ENCODE data around the gene STARD6. TPM values are rescaled to one million over a fixed set of nuclear protein-coding genes. Genes with fewer than 3 reads are reported as not detected.
"Not testable (repeated sequence)": the region's sequence is repeated elsewhere in the genome, so short reads cannot be mapped to it uniquely, and the experiment has no call there.

Gene STARD6
- polyA plus RNA-seq, 2 donors = not detected

DNA sequence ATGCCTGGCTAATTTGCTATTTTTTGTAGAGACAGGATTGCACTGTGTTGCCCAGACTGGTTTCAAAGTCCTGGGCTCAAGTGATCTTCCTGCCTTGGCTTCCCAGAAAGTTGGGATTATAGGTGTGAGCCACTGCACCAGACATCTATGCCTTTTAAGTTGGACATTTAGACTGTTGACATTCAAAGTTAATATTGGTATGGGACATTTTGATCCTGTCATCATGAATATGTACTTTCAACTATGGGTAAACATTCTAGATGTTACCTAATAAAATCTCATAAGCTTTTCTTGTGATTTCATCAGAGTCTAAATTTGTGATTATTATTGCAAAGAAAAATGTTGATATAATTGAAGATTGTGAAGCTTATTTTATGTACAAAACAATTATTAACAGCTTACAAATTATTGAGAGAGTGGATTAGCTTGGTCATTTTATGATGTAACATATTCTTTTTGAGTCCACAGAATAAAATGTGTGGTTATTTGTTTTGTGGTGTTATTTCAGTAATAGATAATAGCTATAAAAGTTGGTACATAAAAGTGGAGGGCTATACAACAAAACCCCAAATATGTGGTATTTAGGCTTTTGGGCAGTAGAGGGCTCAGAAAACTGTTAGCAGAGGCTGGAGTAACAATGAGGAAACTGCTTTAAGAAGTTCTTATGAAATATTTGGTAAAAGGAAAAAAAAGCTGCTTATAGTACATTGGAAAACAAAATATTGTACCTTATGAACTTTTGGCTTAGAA lies 41.4 kb downstream of the STARD6 start:
- H3K27ac ChIP-seq (ENCODE audit: low read depth in 2 of 2, low read length in 1 of 2) = no peak overlapping the region
- H3K9me3 ChIP-seq (ENCODE audit: control insufficient read depth in 2 of 2, insufficient read depth in 1 of 2, low read depth in 1 of 2, low read length in 1 of 2) = no peaks in the 10 kb centered on the region
- H3K4me3 ChIP-seq (ENCODE audit: low read depth in 1 of 2, low read length in 2 of 2) = no peak overlapping the region
- H3K36me3 ChIP-seq (ENCODE audit: control insufficient read depth in 2 of 2, insufficient read depth in 2 of 2, low read length in 1 of 2) = no peaks in the 10 kb centered on the region
- H3K4me1 ChIP-seq (ENCODE audit: control insufficient read depth in 2 of 2, insufficient read depth in 2 of 2, low read length in 1 of 2) = no peaks in the 10 kb centered on the region
- H3K27me3 ChIP-seq (ENCODE audit: control insufficient read depth in 1 of 2, insufficient read depth in 2 of 2, low read length in 2 of 2) = no peaks in the 10 kb centered on the region

DNA sequence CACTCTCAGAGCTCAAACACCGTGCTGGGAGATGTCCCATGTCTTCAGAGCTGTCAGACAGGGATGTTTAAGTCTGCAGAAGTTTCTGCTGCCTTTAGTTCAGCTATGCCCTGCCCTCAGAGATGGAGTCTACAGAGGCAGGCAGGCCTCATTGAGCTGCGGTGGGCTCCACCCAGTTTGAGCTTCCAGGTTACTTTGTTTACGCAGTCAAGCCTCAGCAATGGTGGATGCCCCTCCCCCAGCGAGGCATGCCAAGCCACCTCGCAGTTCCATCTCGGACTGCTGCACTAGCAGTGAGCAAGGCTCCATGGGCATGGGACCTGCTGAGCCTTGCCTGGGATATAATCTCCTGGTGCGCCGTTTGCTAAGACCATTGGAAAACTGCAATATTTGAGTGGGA lies 48.1 kb downstream of the STARD6 start:
- H3K36me3 ChIP-seq (ENCODE audit: control insufficient read depth in 2 of 2, insufficient read depth in 2 of 2, low read length in 1 of 2); H3K4me3 ChIP-seq (ENCODE audit: low read depth in 1 of 2, low read length in 2 of 2); H3K27ac ChIP-seq (ENCODE audit: low read depth in 2 of 2, low read length in 1 of 2); H3K9me3 ChIP-seq (ENCODE audit: control insufficient read depth in 2 of 2, insufficient read depth in 1 of 2, low read depth in 1 of 2, low read length in 1 of 2); H3K27me3 ChIP-seq (ENCODE audit: control insufficient read depth in 1 of 2, insufficient read depth in 2 of 2, low read length in 2 of 2); H3K4me1 ChIP-seq (ENCODE audit: control insufficient read depth in 2 of 2, insufficient read depth in 2 of 2, low read length in 1 of 2): not testable (repeated sequence)
- 76 to 86% methylated on average over 8 of the region's 8 CpGs for WGBS, 2 donors

- no peak overlapping the region for H3K4me3 ChIP-seq (ENCODE audit: low read depth in 1 of 2, low read length in 2 of 2)
- H3K9me3 ChIP-seq (ENCODE audit: control insufficient read depth in 2 of 2, insufficient read depth in 1 of 2, low read depth in 1 of 2, low read length in 1 of 2) = no peaks in the 10 kb centered on the region
- H3K36me3 ChIP-seq (ENCODE audit: control insufficient read depth in 2 of 2, insufficient read depth in 2 of 2, low read length in 1 of 2) = no peaks in the 10 kb centered on the region
- no peaks in the 10 kb centered on the region for H3K4me1 ChIP-seq (ENCODE audit: control insufficient read depth in 2 of 2, insufficient read depth in 2 of 2, low read length in 1 of 2)
- no peak overlapping the region for H3K27ac ChIP-seq (ENCODE audit: low read depth in 2 of 2, low read length in 1 of 2)
- H3K27me3 ChIP-seq (ENCODE audit: control insufficient read depth in 1 of 2, insufficient read depth in 2 of 2, low read length in 2 of 2) = no peaks in the 10 kb centered on the region
Observed at GRCh38 chr18:54303408-54303807, 54.2 kb downstream of the STARD6 start.

- 97% methylated on average over 8 of the region's 8 CpGs for WGBS, 2 donors
- H3K9me3 ChIP-seq (ENCODE audit: control insufficient read depth in 2 of 2, insufficient read depth in 1 of 2, low read depth in 1 of 2, low read length in 1 of 2); H3K36me3 ChIP-seq (ENCODE audit: control insufficient read depth in 2 of 2, insufficient read depth in 2 of 2, low read length in 1 of 2); H3K27ac ChIP-seq (ENCODE audit: low read depth in 2 of 2, low read length in 1 of 2); H3K4me1 ChIP-seq (ENCODE audit: control insufficient read depth in 2 of 2, insufficient read depth in 2 of 2, low read length in 1 of 2); H3K27me3 ChIP-seq (ENCODE audit: control insufficient read depth in 1 of 2, insufficient read depth in 2 of 2, low read length in 2 of 2); H3K4me3 ChIP-seq (ENCODE audit: low read depth in 1 of 2, low read length in 2 of 2): not testable (repeated sequence)
Observed at GRCh38 chr18:54298991-54299390, 58.7 kb downstream of the STARD6 start.

DNA sequence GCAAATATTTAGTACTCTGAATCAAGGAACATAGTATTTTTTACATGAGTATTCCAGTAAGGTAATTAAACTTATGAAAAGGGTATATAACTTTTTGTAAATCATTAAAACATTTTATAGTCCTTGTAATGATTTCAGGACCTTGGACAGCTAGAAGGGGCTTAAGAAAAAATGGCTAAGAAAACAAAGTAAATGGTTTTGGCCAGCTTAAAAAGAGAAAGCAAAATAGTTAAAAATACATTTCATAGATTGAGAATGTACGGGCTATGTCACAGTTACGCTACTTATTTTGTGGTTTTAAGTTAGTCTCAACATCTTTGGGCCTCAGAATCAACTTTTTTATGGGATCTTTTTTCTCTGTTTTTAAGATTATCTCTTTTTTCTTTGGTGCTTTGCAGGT lies 61.6 kb downstream of the STARD6 start:
- no peaks in the 10 kb centered on the region for H3K4me1 ChIP-seq (ENCODE audit: control insufficient read depth in 2 of 2, insufficient read depth in 2 of 2, low read length in 1 of 2)
- no peaks in the 10 kb centered on the region for H3K36me3 ChIP-seq (ENCODE audit: control insufficient read depth in 2 of 2, insufficient read depth in 2 of 2, low read length in 1 of 2)
- H3K27me3 ChIP-seq (ENCODE audit: control insufficient read depth in 1 of 2, insufficient read depth in 2 of 2, low read length in 2 of 2) = no peaks in the 10 kb centered on the region
- H3K4me3 ChIP-seq (ENCODE audit: low read depth in 1 of 2, low read length in 2 of 2) = no peak overlapping the region
- no peaks in the 10 kb centered on the region for H3K9me3 ChIP-seq (ENCODE audit: control insufficient read depth in 2 of 2, insufficient read depth in 1 of 2, low read depth in 1 of 2, low read length in 1 of 2)
- no peak overlapping the region for H3K27ac ChIP-seq (ENCODE audit: low read depth in 2 of 2, low read length in 1 of 2)
- WGBS, 2 donors = 89 to 96% methylated on average over 2 of the region's 2 CpGs

DNA sequence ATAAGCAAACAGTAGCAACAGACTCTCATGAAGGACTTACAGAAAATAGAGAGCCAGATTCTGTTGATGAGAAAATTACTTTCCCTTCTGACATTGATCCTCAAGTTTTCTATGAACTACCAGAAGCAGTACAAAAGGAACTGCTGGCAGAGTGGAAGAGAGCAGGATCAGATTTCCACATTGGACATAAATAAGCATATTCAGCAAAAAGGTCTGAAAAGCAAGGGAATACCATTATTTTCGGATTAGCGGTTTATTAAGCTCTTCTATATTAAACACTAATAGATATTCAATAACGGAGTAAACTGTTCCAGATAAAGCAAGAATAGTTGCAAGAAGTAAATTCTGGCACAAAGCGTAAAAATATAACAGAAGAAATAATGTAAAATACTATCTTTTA lies 63.4 kb downstream of the STARD6 start:
- Histone ChIP-seq H3K27me3 (ENCODE audit: control insufficient read depth in 1 of 2, insufficient read depth in 2 of 2, low read length in 2 of 2) (no peaks in the 10 kb centered on the region), H3K27ac (ENCODE audit: low read depth in 2 of 2, low read length in 1 of 2) (no peak overlapping the region), H3K36me3 (ENCODE audit: control insufficient read depth in 2 of 2, insufficient read depth in 2 of 2, low read length in 1 of 2) (no peaks in the 10 kb centered on the region), H3K4me1 (ENCODE audit: control insufficient read depth in 2 of 2, insufficient read depth in 2 of 2, low read length in 1 of 2) (no peaks in the 10 kb centered on the region), H3K4me3 (ENCODE audit: low read depth in 1 of 2, low read length in 2 of 2) (no peak overlapping the region), H3K9me3 (ENCODE audit: control insufficient read depth in 2 of 2, insufficient read depth in 1 of 2, low read depth in 1 of 2, low read length in 1 of 2) (no peaks in the 10 kb centered on the region)
- 97 to 98% methylated on average over 4 of the region's 4 CpGs for WGBS, 2 donors

GRCh38 chr18:54284981-54285785 lies 72.5 kb downstream of the STARD6 start:
- no peaks in the 10 kb centered on the region for H3K4me1 ChIP-seq (ENCODE audit: control insufficient read depth in 2 of 2, insufficient read depth in 2 of 2, low read length in 1 of 2)
- H3K27ac ChIP-seq (ENCODE audit: low read depth in 2 of 2, low read length in 1 of 2) = no peak overlapping the region
- peaks cover 3% of the 10 kb centered on the region in 2 donors for H3K36me3 ChIP-seq (ENCODE audit: control insufficient read depth in 2 of 2, insufficient read depth in 2 of 2, low read length in 1 of 2)
- no peaks in the 10 kb centered on the region for H3K27me3 ChIP-seq (ENCODE audit: control insufficient read depth in 1 of 2, insufficient read depth in 2 of 2, low read length in 2 of 2)
- WGBS, 2 donors = 39 to 65% methylated on average over 8 of the region's 8 CpGs
- H3K9me3 ChIP-seq (ENCODE audit: control insufficient read depth in 2 of 2, insufficient read depth in 1 of 2, low read depth in 1 of 2, low read length in 1 of 2) = no peaks in the 10 kb centered on the region
- H3K4me3 ChIP-seq (ENCODE audit: low read depth in 1 of 2, low read length in 2 of 2) = no peak overlapping the region

DNA sequence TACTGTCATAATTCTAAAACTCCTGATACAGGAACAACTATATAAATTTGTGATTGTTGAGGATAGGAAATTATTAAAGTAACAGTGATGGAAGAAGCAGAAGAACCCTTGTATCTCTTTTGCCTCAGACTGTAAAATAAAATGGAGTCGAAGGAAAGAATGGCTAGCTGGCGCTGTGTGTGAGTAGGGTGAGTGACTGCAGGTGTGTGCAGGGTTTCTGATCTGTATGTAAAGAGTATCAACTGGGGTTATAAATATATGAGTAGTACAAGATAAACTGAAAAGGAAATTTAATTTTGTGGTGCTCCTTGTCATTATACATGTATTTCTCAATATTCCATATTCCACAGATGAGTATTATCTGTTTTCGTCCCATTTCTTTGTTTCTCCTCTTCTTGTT lies 73.1 kb downstream of the STARD6 start:
- WGBS, 2 donors = 88 to 90% methylated on average over 3 of the region's 3 CpGs
- H3K27me3 ChIP-seq (ENCODE audit: control insufficient read depth in 1 of 2, insufficient read depth in 2 of 2, low read length in 2 of 2) = no peaks in the 10 kb centered on the region
- no peak overlapping the region for H3K27ac ChIP-seq (ENCODE audit: low read depth in 2 of 2, low read length in 1 of 2)
- no peaks in the 10 kb centered on the region for H3K4me1 ChIP-seq (ENCODE audit: control insufficient read depth in 2 of 2, insufficient read depth in 2 of 2, low read length in 1 of 2)
- peaks cover 3% of the 10 kb centered on the region in 2 donors for H3K36me3 ChIP-seq (ENCODE audit: control insufficient read depth in 2 of 2, insufficient read depth in 2 of 2, low read length in 1 of 2)
- H3K9me3 ChIP-seq (ENCODE audit: control insufficient read depth in 2 of 2, insufficient read depth in 1 of 2, low read depth in 1 of 2, low read length in 1 of 2) = no peaks in the 10 kb centered on the region
- no peak overlapping the region for H3K4me3 ChIP-seq (ENCODE audit: low read depth in 1 of 2, low read length in 2 of 2)

- no peaks in the 10 kb centered on the region for H3K9me3 ChIP-seq (ENCODE audit: control insufficient read depth in 2 of 2, insufficient read depth in 1 of 2, low read depth in 1 of 2, low read length in 1 of 2)
- no peak overlapping the region for H3K4me3 ChIP-seq (ENCODE audit: low read depth in 1 of 2, low read length in 2 of 2)
- no peaks in the 10 kb centered on the region for H3K27me3 ChIP-seq (ENCODE audit: control insufficient read depth in 1 of 2, insufficient read depth in 2 of 2, low read length in 2 of 2)
- H3K36me3 ChIP-seq (ENCODE audit: control insufficient read depth in 2 of 2, insufficient read depth in 2 of 2, low read length in 1 of 2) = peaks cover 2 to 6% of the 10 kb centered on the region in 2 donors
- no peak overlapping the region for H3K27ac ChIP-seq (ENCODE audit: low read depth in 2 of 2, low read length in 1 of 2)
- H3K4me1 ChIP-seq (ENCODE audit: control insufficient read depth in 2 of 2, insufficient read depth in 2 of 2, low read length in 1 of 2) = no peaks in the 10 kb centered on the region
Observed at GRCh38 chr18:54280220-54280569, 77.5 kb downstream of the STARD6 start.

Data from esophagus (tissue), 2 donors.